ENCODE results near the gene ALG11.
"Not testable (repeated sequence)": the region's sequence is repeated elsewhere in the genome, so short reads cannot be mapped to it uniquely, and the experiment has no call there.

Gene ALG11, protein sequence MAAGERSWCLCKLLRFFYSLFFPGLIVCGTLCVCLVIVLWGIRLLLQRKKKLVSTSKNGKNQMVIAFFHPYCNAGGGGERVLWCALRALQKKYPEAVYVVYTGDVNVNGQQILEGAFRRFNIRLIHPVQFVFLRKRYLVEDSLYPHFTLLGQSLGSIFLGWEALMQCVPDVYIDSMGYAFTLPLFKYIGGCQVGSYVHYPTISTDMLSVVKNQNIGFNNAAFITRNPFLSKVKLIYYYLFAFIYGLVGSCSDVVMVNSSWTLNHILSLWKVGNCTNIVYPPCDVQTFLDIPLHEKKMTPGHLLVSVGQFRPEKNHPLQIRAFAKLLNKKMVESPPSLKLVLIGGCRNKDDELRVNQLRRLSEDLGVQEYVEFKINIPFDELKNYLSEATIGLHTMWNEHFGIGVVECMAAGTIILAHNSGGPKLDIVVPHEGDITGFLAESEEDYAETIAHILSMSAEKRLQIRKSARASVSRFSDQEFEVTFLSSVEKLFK

GRCh38 chr13:52011632-52012511 is at the start of gene ALG11:
Gene ALG11, plus strand, starts transcription at chr13:52012398. Its CDS starts 21 bp downstream, at chr13:52012419.
- peak; percentile 97 to 100 (median 98) for DNase-seq

GRCh38 chr13:51966186-51966585 is 46.0 kb upstream of the ALG11 start:
- DNase-seq, result no peak

DNA sequence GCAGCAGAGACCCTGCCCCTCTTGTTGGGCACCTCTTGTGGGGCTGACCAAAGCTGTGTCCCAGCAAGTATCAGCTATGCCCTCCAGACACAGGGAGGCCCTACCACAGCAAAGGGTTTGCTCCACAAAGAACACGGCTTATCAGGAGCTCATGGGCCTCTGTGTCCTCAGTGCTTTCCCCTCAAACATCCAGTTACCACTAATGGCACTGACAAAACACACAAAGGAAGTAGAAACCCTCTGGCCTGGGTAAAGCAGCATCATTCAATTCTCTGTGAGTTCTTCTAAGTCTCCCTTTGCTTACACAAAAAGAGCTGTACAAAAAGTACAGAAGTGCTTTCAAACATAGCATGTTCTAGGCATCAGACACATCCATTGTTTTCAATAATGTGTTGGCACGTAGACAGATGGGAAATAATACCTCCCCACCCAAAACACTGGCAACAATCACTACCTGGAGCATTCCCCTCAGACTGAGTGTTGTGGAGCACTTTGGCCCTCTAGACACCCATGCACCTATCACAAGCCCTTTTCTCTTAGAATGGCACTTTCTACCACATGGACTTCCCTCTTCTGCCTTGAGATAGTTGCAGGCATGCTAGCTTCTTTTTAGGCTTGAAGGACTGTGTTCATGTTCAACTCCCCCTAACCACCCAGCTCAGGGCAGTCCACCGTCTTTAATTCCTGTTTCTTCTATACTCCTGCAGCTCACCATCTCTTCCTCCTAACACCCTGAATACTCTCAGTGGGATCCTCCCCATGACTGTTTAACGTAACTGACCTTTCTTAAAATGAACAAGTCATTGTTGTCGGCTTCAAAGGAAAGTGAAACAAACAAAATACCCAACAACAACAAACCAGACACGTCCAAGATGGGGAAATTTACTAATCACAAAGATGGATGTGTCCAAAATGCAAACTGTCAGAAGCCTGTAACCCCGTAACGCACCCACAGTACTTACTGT is 44.4 kb upstream of the ALG11 start:
- DNase-seq, result no peak

GRCh38 chr13:51970349-51970748 is 41.8 kb upstream of the ALG11 start:
- no peak for DNase-seq

GRCh38 chr13:51971520-51972426 is 40.4 kb upstream of the ALG11 start:
- DNase-seq, result no peak

DNA sequence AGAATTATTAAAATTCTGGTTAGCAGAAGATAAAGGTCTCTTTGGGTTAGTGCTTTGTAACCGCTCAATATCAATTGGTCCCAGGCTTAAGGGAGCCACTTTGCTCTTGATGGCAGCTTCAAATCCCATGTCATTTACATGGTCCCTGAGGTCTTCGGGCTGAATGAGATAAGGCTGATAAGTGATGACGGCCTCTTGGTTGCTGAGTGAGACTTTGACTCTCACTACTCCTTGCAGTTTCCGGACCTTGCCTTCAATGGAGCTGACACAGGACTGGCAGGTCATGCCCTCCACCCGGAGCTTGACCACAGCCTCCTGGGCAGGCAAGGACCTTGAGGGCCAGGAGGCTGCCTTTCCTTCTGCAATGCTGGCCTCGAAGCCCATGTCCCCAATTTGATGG is 37.7 kb upstream of the ALG11 start:
- DNase-seq, result no peak

DNA sequence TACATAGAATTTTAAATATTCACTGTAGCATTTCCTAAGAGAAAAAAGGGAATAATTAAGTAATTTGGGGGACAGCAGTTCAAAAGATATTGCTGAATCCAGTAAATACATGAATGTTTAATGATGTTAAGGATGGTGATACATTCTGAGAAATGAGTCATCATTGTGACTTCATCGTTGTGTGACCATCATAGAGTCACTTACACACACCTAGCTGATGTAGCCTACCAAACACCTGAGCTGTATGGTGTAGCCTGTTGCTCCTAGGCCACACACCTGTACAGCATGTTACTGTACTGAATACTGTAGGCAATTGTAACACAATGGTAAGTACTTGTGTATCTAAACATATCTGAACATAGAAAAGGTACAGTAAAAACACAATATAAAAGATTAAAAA is 35.8 kb upstream of the ALG11 start:
- DNase-seq, result no peak

- no peak for DNase-seq
These were observed 35.3 kb upstream of the ALG11 start for GRCh38 chr13:51976890-51977289.

DNA sequence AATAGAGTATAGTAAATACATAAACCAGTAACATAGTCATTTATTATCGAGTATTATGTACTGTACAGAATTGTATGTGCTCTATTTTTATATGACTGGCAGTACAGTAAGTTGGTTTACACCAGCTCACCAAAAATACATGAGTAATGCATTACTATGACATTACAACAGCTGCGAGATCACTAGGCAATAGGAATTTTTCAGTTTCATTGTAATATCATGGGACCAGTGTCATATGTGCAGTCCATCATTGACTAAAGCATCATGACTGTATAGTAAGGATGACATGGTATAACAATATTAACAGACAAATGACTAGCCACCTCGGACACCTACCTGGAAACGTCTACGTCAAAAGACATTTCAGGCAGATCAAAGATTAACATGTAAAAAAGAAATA is 34.6 kb upstream of the ALG11 start:
- DNase-seq, result no peak

- DNase-seq, result no peak
These were observed 33.2 kb upstream of the ALG11 start for GRCh38 chr13:51978796-51979556.

GRCh38 chr13:51980908-51981307 is 31.3 kb upstream of the ALG11 start:
- no peak for DNase-seq

GRCh38 chr13:51981355-51981754 is 30.8 kb upstream of the ALG11 start:
- no peak for DNase-seq

DNA sequence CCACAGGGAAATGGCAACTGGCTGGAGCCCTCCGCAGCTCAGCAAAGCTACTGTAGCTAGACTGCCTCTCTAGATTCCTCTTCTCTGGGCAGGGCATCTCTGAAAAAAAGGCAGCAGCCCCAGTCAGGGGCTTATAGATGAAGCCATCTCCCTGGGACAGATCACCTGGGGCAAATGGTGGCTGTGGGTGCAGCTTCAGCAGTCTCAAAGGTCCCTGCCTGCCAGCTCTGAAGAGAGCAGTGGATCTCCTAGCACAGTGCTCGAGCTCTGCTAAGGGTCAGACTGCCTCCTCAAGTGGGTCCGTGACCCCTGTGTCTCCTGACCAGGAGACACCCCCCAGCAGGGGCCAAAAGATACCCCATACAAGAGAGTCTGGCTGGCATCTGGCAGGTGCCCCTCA is 28.9 kb upstream of the ALG11 start:
- not testable (repeated sequence) for DNase-seq

DNA sequence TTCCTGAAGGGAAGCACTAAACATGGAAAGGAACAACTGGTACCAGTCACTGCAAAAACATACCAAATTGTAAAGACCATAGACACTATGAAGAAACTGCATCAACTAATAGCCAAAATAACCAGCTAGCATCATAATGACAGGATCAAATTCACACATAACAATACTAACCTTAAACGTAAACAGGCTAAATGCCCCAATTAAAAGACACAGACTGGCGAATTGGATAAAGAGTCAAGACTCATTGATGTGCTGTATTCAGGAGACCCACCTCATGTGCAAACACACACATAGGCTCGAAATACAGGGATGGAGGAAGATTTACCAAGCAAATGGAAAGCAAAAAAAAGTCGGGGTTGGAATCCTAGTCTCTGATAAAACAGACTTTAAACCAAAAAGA is 27.3 kb upstream of the ALG11 start:
- DNase-seq, result not testable (repeated sequence)

DNA sequence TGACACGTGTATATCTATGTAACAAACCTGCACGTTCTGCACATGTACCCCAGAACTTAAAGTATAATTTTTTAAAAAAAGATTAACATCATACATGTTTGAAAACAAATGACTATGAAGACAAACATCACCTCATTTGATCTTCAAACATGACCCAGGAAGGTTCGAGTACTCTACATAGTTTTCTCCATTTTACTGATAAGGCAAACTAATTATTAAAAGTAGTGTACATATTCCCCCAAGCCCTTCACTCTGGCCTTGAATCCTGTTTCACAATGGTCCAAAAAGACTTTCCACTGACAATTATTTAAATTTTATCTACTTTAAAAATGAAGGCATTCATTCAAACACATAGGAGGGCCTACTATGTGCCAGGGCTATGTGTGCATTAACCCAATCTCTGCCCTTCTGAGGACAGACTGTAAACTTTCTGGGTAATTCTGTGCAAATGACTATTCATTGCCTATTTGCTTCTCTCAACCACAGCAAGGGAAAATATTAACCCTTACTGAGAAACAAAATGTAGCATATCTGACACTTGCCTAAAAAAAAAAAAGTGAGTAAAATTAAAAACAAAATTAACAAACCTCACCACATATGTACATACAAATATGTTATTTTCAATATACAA is 23.1 kb upstream of the ALG11 start:
- DNase-seq, result no peak

DNA sequence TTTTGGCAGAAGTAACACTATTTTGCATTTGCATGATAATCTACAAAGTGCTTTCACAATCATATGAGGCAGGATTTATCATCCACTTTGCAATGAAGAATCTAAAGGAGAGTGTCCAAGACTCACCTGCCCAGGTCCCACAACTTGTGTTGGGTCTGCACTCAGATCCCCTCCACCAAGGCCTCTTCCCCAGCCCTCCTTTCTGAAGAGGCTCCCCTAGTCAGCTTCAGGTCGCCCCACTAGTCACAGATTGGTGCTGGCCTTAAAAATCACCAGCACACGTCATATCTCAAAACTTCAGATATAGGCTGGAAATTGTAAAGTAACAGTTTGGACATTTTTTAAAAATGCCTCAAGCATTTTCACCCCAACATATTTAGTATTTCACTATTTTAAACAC is 18.5 kb upstream of the ALG11 start:
- DNase-seq, result no peak

DNA sequence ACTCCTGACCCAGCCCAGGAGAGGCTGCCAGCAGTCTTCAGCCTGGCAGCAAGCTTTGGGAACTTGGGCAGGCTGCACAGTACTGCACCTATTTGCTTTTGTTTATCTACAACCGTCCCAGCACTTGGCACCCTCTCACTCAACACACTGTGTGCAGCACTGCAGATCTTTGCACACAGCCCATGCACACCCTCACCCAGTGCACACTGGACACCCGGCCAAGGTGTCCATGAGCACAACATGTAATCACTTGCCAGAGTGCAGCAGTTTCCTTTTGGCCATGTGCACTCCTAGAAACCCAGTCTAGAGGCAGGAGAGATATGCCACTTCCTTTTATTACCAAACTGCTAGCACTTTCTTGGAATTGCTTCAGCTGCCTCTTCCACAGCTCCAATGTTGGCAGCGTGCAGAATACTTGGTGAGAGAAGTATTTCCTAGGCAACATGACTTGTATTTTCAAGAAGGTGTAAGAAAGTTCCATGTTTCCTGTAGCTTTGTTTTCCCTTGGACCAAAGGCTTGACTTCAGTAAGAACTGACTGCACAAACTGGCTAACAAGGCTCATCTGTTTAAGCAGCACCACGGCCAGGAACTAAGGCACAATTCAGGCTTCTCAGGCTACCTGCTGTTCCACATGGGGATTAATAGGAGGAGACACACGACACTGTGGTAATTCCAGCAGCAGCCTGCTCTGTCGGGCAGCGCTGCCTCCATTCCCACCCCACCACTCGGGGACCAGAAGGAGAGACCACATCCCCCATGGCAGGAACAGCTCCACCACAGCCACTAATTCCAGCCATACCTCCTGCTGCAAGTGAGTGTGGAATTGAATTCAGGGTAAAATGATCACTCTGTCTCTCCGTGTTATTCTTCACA is 16.3 kb upstream of the ALG11 start:
- no peak for DNase-seq

GRCh38 chr13:51996641-51997040 is 15.6 kb upstream of the ALG11 start:
- no peak for DNase-seq

DNA sequence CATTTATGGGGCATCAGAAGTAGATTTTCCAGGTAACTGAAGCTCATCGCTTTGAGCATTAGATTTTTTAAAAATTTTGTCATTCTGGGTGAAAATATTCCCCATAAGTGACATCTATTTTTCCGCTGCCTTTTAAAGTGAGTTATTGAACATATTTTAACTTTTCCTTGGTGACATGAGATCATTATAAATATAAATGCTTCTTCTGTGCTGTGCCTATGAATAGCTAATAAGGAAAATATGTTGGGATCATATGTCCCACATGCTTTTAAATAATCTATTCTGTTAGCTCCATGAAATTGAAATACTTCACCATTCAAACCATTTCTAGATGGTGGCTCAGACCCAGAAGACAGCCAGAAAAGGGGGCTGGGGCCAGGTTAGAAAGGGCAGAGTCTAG is 15.0 kb upstream of the ALG11 start:
- no peak for DNase-seq

All from activated CD4-positive, CD25-positive, alpha-beta regulatory T cell (primary cell).